Ovary (tissue), 3 donors: ENCODE data around the gene LCLAT1.

Source experiments
- CTCF ChIP-seq, 3 donors: fragments of 450-650 bp in 2 of 3; fragments of 200-600 bp in 1 of 3; IDR thresholded peaks; one replicate each; pipeline versions ENCODE4 v1.5.1 to v1.8.0; 2016 to 2022; ENCODE audit warnings: antibody characterized with exemption in 3 of 3, mild to moderate bottlenecking in 1 of 3
- EP300 ChIP-seq: sonication (generic); formaldehyde crosslinking; IDR thresholded peaks from one replicate; pipeline ENCODE4 v1.6.1; 2017; ENCODE audit warnings: antibody characterized with exemption
- POLR2A ChIP-seq: fragments of 450-650 bp; IDR thresholded peaks from one replicate; pipeline ENCODE4 v1.6.1; 2017; ENCODE audit warnings: antibody characterized with exemption, mild to moderate bottlenecking, moderate library complexity
- donor health status: DM: no; HTN: no; CAD: no.

- no peak for TF ChIP-seq CTCF (IDR thresholded peaks at IDR 0.05)
- TF ChIP-seq EP300 = no peak
- no peak for TF ChIP-seq POLR2A
These were observed 208.2 kb downstream of the LCLAT1 start for GRCh38 chr2:30655211-30655610.
